GM18870 (cell line): ENCODE data around the gene CD164L2.
"Not testable (repeated sequence)": the region's sequence is repeated elsewhere in the genome, so short reads cannot be mapped to it uniquely, and the experiment has no call there.

Experiments used
- ATAC-seq: cut with Tn5 transposase; IDR thresholded peaks from one replicate; pipeline ENCODE4 v1.9.1; 2021; ENCODE audit warnings: moderate library complexity; ENCODE audit not compliant: unreplicated experiment

CD164L2 gene

DNA sequence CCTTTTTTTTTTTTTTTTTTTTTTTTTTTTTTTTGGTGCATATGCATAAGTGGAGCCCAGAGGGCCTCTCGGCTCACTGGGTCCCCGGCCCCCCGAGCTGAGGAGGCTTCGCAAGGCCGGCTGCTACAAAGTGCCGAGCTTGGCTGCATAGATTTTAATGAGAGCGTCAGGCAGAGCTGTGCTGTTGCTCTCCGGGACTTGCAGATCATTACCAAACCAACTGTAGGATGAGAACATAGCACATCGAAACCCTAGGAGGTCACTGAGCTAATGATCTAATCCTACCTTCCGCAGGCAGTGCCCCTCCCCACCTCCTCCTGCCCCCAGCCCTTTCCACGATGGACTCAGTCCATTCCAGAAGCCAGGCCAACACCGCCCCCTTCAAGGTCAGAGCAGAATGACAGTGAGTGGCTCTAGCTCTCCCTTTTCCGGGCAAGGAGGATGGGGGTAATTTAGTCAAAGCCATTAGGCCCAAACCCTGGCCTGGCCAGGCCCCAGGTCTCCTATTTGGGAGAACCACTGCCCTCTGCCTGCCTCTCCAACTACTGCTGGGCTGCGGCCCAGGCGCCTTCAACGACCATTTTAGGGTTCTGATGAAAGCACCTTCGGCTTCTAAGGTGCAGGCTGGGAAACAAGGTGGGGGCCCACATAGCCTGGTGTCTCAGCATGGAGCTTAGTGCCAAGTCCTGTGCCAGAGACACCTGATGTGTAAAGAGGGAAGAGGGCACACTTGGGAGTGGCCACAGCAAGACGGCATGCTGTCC lies 22.6 kb upstream of the CD164L2 start:
- not testable (repeated sequence) for ATAC-seq

GRCh38 chr1:27405074-27405473 lies 21.9 kb upstream of the CD164L2 start:
- ATAC-seq = no peak

DNA sequence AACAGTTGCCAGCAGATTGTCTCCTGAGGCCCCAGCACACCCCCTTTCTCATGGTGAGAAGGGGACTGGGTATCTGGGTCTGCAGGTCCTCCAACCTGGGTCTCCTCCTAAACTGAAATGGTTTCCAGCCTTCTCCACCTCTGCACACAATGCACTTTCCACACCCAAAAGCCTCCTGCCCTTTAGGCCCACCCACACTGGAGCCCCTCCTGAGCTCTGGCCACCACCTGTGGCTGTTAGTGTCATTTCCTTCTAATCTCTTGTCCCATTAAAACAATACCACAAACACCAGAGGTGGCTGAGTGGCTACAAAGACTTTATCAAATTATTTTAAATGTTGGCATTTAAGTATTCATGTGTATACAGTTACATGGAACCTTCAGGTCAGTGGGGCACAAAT lies 20.8 kb upstream of the CD164L2 start:
- ATAC-seq = no peak

- no peak for ATAC-seq
Measured at GRCh38 chr1:27403065-27403726, 20.1 kb upstream of the CD164L2 start.

- no peak for ATAC-seq
Measured at GRCh38 chr1:27402349-27402754, 19.2 kb upstream of the CD164L2 start.

- ATAC-seq = no peak
Measured at GRCh38 chr1:27400963-27401341, 17.8 kb upstream of the CD164L2 start.

DNA sequence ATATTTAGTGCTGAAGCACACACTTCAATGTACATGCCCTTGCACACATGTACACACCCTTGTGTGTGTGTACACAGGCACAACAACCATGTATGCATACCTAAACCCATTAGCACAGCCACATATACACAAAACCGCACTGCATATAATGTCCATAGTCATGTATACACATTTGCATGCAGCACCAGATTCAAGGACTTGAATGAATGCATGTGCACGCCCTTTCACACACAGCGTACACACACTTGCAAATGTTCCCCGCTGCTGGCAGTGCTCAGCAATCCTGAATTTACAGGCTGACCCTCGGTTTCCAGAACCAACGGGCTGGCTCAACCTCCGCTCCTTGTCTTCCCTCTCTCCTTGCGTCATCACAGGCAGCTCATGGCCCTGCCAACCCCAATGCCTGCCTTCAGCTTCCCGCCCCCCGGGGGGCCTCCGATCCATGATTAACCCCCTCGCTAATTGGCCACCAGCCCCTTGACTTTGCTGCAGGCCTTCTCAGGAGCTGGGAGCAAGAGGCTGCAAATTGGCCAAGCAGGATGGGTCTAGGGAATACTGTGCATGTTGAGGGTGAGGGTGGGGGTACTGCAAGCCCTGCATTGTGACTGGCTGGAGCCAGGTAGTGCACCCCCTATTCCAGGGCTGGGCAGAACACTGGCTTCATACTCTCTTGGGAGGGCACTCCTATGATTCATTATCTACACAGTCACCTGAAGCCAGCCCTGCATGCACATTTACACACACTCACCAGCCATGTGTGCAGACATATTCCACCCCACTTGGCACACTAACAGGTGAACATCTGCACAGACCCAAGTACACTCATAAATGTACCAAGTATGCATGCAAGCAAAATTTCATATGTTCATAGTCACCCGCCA lies 17.2 kb upstream of the CD164L2 start:
- ATAC-seq = no peak

DNA sequence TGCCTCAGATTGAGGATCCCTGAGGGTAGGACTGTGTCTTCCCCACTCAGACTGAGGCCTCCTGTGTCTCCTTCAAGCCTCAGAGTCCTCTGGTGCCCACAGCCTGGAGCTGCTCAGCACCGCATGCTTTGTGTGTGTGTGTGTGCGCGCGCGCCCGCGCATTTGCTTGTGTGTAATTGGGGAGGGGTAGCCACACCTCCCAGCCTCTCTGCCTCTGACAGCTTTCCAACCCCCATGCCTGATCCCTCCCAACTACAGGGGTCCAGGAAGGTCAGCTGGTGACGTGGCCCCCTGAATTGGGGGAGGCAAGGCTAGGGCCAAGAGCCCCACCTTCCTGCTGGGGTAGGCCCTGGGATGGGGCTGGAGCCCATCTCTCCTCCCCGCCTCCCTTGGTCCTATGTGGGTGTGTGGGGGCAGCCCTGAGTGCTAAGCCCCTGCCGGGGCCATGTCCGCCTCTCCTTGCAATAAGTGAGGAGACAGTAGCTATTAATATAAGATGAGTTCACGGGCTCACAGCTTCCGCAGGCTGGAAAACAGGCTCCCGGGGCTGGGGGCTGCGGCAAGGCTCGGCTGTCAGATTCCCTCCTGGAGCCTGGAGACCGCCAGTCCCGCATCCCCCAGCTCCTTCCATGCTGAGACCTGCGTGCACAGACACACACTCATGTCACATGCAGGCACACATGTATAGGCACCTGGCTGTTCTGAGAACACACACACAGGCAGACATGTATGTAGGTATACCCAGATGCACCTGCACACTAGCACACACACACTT lies 16.3 kb upstream of the CD164L2 start:
- ATAC-seq = no peak

- ATAC-seq = no peak
Measured at GRCh38 chr1:27398405-27399149, 15.4 kb upstream of the CD164L2 start.

- ATAC-seq = no peak
Measured at GRCh38 chr1:27397749-27398148, 14.6 kb upstream of the CD164L2 start.

DNA sequence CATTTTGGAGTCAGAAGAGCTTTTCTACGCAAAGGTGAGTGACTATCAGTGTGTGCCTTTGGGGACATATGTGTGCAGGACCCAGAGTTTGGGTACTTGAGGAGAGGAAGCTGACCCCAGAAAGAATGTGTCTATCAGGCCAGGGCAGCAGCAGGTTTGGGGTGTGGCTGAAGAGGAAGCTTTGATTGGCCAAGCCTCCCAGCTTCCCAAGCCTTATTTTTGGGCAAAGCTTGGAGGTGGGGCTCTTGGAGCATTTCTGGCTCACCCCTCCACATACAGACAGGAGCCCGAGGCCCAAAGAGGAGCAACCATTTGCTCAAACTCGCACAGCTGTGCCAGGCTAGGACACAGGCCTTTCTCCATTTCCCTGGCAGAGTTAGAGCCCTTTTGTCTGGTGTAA lies 14.0 kb upstream of the CD164L2 start:
- no peak for ATAC-seq

GRCh38 chr1:27395441-27396195 lies 12.5 kb upstream of the CD164L2 start:
- no peak for ATAC-seq

DNA sequence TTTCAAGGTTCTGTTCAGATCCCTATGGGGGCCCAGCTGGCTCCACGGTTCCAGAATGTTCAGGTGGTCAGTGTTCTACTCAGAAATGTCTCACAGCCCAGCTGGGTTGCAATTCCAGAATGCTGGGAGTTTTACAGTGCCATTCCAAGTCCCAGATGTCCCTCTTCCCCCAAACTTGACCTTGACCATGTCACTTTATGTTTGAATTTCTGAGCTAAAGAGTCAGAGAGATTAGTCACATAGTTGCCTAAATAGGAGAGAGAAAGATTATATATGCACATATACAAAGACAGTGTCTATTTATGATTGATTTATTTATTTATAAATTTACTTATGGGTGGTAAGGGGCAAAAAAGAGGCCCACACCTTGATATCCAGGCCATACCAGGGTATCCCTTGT lies 11.8 kb upstream of the CD164L2 start:
- ATAC-seq = no peak

GRCh38 chr1:27394282-27394658 lies 11.1 kb upstream of the CD164L2 start:
- no peak for ATAC-seq

DNA sequence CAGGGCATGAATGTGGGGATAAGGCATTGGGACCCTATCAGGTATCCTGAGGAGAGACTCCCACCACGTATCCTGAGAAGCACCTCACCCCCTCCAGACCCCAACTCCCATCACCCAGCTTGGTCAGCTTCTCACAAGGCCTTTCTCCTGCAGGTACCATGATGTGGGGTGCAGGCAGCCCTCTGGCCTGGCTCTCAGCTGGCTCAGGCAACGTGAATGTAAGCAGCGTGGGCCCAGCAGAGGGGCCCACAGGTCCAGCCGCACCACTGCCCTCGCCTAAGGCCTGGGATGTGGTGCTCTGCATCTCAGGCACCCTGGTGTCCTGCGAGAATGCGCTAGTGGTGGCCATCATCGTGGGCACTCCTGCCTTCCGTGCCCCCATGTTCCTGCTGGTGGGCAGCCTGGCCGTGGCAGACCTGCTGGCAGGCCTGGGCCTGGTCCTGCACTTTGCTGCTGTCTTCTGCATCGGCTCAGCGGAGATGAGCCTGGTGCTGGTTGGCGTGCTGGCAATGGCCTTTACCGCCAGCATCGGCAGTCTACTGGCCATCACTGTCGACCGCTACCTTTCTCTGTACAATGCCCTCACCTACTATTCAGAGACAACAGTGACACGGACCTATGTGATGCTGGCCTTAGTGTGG lies 10.6 kb upstream of the CD164L2 start:
- no peak for ATAC-seq

GRCh38 chr1:27392778-27393635 lies 9.9 kb upstream of the CD164L2 start:
- ATAC-seq = no peak

DNA sequence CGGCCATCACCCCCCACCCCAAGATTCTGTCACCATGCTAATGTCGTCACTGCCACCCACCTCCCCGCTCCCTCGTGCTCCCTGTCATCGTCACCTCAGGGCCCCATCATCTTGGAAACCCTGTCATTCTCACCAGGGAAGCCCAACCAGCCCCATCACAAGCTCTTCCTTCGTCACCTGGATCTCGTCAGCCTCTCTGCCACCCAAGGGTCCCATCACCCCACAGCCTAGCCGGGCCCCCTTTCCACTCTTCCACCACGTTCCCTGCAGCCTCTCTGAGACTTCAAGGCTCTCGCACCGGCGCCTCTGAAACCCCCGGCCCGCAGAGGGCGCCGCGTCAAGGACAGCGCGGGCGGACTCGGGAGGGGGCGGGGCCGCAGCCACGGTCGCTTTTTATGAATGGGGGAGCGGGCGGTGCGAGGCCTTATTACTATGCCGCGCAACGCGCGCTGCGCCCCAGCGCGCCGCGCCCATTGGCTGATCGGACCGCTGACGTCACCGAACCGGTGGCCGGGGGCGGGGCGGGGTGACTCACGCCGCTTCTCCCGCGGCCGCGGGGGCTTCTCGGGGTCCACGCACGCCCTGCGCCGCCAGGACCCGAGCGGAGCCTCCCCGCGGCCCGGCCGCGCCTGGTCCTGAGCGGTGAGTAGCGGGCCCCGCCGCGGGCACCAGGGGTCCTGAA lies 9.1 kb upstream of the CD164L2 start, which contains the start of gene GPR3:
TSS of gene GPR3 (plus strand) at position 527 of the 682 bp plus-strand sequence. CDS start 1,177 bp downstream, outside the sequence.
- no peak for ATAC-seq
